GM21390 (cell line): ENCODE results near the gene AMDHD2.
"Not testable (repeated sequence)": the region's sequence is repeated elsewhere in the genome, so short reads cannot be mapped to it uniquely, and the experiment has no call there.

ENCODE experiments used
- ATAC-seq: cut with Tn5 transposase; IDR thresholded peaks from one replicate; pipeline ENCODE4 v1.9.1; 2021; ENCODE audit not compliant: unreplicated experiment

The AMDHD2 gene

DNA sequence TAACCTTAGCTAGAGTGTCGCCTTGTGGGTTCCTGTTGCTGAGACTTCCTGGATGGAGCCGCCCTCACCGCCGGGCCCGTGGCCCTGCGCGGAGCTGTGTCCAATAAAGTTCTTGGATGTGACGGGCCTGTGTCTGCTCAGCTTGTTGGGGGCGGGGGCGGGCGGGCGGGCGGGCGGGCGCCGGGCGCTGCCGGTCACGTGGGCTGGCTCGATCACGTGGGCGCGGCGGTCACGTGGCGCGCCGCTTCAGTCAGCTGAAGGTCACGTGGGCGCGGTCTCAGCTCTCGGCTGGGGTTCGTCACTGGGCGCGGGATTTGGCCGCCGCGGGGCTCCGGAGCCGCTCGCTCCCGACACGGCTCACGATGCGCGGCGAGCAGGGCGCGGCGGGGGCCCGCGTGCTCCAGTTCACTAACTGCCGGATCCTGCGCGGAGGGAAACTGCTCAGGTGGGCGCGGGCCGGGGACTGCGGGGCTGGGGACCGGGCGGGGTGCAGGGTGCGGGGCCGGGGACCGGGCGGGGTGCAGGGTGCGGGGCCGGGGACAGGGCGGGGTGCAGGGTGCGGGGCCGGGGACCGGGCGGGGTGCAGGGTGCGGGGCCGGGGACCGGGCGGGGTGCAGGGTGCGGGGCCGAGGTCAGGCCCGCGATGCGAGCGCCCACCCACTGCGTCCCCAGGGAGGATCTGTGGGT is at the start of gene AMDHD2:
AMDHD2 (plus strand) TSS at position 275 of the 687 bp plus-strand sequence; CDS start at position 363, 88 bp downstream.
- ATAC-seq, result no peak

- ATAC-seq, result no peak
Observed at GRCh38 chr16:2470603-2471015, 49.6 kb upstream of the AMDHD2 start.

- no peak for ATAC-seq
Observed at GRCh38 chr16:2471016-2471652, 49.0 kb upstream of the AMDHD2 start, which contains the start of gene NTN3. Gene NTN3 (plus strand): TSS chr16:2471297. CDS start chr16:2471702, 405 bp downstream.

DNA sequence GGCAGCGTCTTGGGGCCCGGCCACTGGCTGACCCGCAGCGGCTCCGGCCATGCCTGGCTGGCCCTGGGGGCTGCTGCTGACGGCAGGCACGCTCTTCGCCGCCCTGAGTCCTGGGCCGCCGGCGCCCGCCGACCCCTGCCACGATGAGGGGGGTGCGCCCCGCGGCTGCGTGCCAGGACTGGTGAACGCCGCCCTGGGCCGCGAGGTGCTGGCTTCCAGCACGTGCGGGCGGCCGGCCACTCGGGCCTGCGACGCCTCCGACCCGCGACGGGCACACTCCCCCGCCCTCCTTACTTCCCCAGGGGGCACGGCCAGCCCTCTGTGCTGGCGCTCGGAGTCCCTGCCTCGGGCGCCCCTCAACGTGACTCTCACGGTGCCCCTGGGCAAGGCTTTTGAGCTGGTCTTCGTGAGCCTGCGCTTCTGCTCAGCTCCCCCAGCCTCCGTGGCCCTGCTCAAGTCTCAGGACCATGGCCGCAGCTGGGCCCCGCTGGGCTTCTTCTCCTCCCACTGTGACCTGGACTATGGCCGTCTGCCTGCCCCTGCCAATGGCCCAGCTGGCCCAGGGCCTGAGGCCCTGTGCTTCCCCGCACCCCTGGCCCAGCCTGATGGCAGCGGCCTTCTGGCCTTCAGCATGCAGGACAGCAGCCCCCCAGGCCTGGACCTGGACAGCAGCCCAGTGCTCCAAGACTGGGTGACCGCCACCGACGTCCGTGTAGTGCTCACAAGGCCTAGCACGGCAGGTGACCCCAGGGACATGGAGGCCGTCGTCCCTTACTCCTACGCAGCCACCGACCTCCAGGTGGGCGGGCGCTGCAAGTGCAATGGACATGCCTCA is 48.3 kb upstream of the AMDHD2 start:
- no peak for ATAC-seq

DNA sequence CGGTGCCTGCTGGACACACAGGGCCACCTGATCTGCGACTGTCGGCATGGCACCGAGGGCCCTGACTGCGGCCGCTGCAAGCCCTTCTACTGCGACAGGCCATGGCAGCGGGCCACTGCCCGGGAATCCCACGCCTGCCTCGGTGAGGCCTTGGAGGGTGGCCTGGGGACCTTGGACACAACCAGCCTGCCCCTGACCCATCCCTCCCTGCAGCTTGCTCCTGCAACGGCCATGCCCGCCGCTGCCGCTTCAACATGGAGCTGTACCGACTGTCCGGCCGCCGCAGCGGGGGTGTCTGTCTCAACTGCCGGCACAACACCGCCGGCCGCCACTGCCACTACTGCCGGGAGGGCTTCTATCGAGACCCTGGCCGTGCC is 47.7 kb upstream of the AMDHD2 start:
- no peak for ATAC-seq

- no peak for ATAC-seq
Observed at GRCh38 chr16:2472885-2473445, 47.2 kb upstream of the AMDHD2 start.

DNA sequence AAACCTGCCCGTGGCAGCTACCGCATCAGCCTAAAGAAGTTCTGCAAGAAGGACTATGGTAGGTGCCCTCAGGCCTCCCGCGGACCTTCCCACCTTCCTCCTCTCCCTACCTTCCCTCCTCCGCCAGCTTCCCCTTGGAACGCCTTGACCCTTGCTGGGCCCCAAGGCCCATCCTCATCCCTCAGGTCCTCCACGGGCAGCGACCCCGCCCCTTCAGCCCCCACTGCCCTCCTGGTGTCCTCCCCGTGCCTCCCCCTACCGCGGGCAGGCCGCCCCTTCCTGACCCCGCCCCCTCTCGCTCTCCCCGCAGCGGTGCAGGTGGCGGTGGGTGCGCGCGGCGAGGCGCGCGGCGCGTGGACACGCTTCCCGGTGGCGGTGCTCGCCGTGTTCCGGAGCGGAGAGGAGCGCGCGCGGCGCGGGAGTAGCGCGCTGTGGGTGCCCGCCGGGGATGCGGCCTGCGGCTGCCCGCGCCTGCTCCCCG is 46.7 kb upstream of the AMDHD2 start:
- ATAC-seq, result no peak

DNA sequence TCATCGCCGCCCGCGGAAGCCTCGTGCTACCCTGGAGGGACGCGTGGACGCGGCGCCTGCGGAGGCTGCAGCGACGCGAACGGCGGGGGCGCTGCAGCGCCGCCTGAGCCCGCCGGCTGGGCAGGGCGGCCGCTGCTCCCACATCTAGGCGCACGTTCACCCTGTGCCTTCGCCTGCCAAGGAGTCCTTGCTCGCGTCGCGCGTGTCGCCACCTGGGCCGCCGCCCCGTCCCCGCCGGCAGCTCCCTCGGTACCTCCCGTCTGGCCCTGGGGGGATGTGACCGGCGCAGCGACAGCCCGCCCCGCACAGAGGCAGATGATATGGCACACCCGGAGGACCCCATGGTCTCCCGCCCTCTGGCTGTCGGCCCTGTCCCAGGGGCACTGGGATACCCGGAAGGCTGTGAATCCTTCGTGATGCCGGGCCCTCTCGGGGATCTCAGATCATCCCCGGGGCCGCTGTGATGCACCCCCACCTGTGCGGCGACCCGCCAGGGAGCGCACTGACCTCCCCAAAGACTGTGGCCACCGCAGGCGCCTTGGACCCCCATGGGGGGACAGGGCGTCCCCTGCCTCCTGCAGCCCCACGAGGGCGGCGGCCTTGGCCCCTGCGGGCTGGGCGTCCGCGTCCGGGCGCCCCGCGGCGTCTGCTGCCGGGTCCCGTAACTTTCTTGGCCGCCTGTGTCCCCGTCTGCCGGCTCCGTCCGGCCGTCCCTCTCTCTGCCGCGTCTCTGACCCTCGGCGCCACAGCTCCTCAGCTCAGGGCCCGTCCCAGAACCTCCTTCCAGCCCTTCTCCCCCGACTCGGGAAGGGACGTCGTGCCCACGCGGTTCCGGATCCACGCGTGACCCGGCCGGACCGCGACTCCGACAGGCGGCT is 45.9 kb upstream of the AMDHD2 start:
- ATAC-seq, result no peak

DNA sequence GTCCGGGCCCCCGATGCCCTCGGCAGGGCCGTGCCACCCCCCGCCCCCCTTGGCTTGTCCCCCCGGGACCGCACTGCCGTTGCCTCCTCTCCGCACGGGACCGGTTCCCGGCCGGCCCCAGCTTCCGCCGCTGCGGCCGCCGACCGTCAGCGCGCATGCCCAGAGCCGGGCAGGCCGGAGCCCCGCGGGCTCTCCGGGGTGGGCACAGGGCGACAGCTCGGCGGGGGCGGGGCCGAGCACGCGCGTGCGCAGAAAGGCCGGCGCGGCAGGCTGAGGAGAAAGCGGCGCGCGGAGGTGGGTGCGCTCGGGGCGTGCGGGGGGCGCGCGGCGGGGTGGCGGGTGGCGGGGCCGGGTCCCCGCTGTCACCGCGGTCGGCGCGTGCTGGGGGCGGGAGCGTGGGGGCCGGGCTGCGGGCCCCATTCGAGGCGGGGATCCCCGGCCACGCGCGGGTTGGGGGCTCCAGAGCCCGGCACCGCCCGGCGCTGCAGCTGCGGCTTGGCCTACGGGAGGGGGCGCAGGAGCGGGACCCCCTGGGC is 45.2 kb upstream of the AMDHD2 start, which contains the start of gene TBC1D24:
TBC1D24 (plus strand) TSS at position 251 of the 536 bp plus-strand sequence. CDS start 21,022 bp downstream, outside the sequence.
- ATAC-seq, result peak; percentile 47

DNA sequence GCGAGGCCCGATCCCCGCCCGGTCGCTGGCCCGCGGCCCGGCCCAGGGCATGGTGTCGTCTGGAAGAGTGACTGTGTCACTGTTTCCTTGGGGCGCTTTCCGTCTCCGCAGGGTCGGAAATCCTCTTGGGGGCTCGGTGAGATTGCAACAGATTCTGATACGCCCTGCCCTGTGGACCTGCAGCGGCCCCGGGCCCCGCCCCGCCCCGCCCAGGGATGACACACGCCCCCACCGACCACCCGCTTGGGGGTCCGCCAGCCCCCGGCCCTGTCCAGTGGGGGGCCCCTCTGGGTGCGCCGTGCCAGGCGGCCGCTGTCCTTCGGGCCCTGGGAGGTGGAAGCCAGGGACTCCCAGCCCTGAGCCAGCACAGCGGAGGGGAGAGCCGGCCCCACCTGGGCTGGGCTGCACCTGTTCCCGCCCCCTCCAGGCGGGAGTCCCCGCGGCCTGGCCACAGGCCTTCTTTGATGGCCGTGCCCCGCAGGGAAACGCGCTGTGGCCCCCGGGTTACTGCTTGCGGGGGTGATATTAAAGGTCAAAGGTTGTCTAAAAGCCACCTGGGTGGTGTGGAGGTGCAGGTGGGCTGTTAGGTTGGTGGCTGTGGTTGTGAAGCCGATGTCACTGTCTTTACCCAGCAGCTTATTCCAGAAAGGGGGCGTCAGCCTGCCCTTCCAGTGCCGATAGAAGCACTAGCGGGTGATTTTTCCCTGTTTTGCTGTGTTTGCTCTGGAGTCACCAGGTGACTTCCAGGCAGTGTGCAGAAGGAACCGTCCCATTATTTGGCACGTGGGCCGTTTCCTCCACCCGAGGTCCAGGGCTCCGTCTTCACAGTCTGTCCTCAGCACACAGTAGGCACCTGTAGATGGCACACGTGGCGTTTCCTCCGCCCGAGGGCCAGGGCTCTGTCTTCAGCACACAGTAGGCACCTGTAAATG is 44.5 kb upstream of the AMDHD2 start:
- no peak for ATAC-seq

DNA sequence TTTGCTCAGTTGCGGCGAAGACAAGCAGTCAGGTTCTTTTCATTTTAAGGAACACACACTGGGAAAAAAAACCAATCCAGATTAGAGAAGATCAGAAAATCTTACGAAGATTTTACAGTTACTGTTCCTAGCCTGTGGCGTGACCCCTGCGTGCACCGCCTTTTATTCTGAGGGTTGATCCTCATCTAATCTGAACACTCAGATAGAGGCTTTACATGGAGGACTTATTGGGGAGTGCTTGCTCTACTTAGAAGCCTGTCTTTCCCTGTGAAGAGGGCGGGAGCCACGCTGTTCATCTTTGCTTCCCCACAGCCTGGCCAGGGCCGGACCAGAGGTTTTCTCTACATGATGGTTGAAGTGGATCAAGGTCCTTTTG is 43.8 kb upstream of the AMDHD2 start:
- ATAC-seq, result no peak

- no peak for ATAC-seq
Observed at GRCh38 chr16:2476741-2477140, 43.4 kb upstream of the AMDHD2 start.

DNA sequence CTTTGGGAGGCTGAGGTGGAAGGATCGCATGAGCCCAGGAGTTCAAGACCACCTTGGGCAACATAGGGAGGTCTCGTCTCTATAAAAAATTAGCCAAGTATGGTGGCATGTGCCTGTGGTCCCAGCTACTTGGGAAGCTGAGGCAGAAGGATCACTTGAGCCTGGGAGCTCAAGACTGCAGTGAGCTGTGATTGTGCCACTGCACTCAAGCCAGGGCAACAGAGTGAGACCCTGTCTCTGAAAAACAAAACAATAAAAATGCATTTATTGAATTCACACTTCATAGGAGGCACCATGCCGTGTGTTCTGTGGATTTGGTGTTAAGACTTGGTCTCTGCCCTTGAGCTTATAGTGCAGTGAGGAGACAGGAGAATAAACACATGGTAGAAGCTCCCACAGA is 42.8 kb upstream of the AMDHD2 start:
- ATAC-seq, result no peak

GRCh38 chr16:2478279-2478678 is 41.9 kb upstream of the AMDHD2 start:
- no peak for ATAC-seq

DNA sequence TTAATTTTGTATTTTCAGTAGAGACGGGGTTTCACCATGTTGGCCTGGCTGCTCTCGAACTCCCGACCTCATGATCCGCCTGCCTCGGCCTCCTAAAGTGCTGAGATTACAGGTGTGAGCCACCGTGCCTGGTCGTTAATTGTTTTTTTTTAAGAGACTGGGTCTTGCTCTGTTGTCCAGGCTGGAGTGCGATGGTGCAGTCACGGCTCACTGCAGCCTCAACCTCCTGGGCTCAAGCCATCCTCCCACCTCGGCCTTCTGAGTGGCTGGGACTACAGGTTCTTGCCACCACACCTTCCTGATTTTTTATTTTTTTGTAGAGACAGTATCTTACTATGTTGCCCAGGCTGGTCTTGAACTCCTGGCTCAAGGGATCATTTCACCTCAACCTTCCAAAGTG is 40.2 kb upstream of the AMDHD2 start:
- ATAC-seq, result not testable (repeated sequence)

DNA sequence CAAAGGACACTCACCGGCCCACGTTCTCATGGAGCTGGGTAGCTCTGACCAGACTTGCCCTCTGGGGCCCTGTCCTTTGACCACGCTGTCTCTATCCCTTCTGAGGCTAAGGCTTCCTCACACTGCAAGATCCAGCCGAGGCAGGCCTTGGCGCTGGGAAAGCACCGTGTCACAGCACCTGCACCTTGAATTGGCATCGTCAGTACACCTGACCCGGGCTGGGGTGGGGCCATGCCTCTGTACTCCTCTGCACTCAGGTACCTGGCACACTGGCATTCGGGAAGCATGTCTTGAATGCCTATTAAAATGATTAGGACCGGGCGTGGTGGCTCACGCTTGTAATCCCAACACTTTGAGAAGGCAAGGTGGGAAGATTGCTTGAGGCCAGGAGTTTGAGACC is 39.2 kb upstream of the AMDHD2 start:
- no peak for ATAC-seq

DNA sequence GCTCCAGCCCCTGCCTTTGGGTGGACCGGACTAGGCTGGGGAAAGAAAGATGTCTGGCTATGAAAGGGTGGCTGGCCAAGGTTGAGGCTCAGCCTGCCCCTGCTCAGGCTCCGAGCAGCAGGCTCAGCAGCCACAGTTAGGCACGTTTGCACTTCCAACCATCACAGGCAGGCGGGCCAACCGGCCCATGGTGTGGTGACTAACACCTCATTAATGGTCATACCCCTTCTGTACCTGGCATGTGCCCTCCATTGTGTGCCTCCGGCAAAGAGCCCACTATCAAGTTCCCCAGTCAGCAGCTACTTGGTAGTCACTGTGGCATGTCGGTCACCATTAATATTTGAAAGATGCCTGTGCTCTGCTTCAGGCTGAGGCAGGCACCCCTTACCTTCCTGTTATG is 38.5 kb upstream of the AMDHD2 start:
- no peak for ATAC-seq

- ATAC-seq, result no peak
Observed at GRCh38 chr16:2482249-2482648, 37.9 kb upstream of the AMDHD2 start.
